Measurements from ENCODE around the gene ZBTB12.
"Not testable (repeated sequence)": the region's sequence is repeated elsewhere in the genome, so short reads cannot be mapped to it uniquely, and the experiment has no call there.

GRCh38 chr6:31906727-31907126, 4.8 kb upstream of the ZBTB12 start:
- TF ChIP-seq CTCF (IDR thresholded peaks at IDR 0.05; ENCODE audit: control extremely low read depth in 1 of 3, insufficient read depth in 1 of 3, low read depth in 1 of 3, low read length in 3 of 3); USF2 (IDR thresholded peaks at IDR 0.05; ENCODE audit: low read length); CEBPB (IDR thresholded peaks at IDR 0.05; ENCODE audit: low read depth, low read length); EGR1 (IDR thresholded peaks at IDR 0.05; ENCODE audit: borderline replicate concordance, low read depth, low read length); TBP (IDR thresholded peaks at IDR 0.05; ENCODE audit: low read depth, low read length): not testable (repeated sequence)
